Urinary bladder (tissue), 4 donors: ENCODE measurements around the gene ANKMY1. TPM values are rescaled to one million over a fixed set of nuclear protein-coding genes. Genes with fewer than 3 reads are reported as not detected.

Experiments used
- DNase-seq: peaks from one replicate; pipeline ENCODE4 v3.0.0-alpha.2; 2015; ENCODE audit errors: extremely low spot score
- H3K27ac ChIP-seq: one replicate; pipeline ENCODE4 v1.5.1; 2013; ENCODE audit warnings: low read depth, mild to moderate bottlenecking, moderate library complexity
- H3K36me3 ChIP-seq: one replicate; pipeline ENCODE4 v1.6.1; 2013; ENCODE audit warnings: mild to moderate bottlenecking, moderate library complexity; ENCODE audit not compliant: insufficient read depth
- H3K4me1 ChIP-seq: one replicate; pipeline ENCODE4 v1.6.1; 2013; ENCODE audit warnings: mild to moderate bottlenecking, moderate library complexity; ENCODE audit not compliant: insufficient read depth
- H3K4me3 ChIP-seq: one replicate; pipeline ENCODE4 v1.5.1; 2013; ENCODE audit warnings: low read depth, low read length
- WGBS: extraction: QIAGEN DNeasy Blood & Tissue Kit; methylation state at CpG from one replicate; pipeline ENCODE4 v1.1.7; 2013; 5-methylcytosine and 5-hydroxymethylcytosine counted together
- polyA plus RNA-seq: library from polyadenylated mRNA; stranded (reverse); fragments of 200-250 nt; gene quantifications from one replicate; pipeline ENCODE4 v1.2.3, GENCODE V29; 2013
- total RNA-seq: library from RNA; depleted of rRNA; stranded (reverse); fragments of >200 nt; gene quantifications from one replicate; pipeline ENCODE4 v1.2.3, GENCODE V29; 2014
- donor health status: healthy with polysubstance abuse.
- donor health status: healthy.

ANKMY1 gene
- total and polyA plus RNA-seq, 2 donors: 9.6 to 11.1 TPM

DNA sequence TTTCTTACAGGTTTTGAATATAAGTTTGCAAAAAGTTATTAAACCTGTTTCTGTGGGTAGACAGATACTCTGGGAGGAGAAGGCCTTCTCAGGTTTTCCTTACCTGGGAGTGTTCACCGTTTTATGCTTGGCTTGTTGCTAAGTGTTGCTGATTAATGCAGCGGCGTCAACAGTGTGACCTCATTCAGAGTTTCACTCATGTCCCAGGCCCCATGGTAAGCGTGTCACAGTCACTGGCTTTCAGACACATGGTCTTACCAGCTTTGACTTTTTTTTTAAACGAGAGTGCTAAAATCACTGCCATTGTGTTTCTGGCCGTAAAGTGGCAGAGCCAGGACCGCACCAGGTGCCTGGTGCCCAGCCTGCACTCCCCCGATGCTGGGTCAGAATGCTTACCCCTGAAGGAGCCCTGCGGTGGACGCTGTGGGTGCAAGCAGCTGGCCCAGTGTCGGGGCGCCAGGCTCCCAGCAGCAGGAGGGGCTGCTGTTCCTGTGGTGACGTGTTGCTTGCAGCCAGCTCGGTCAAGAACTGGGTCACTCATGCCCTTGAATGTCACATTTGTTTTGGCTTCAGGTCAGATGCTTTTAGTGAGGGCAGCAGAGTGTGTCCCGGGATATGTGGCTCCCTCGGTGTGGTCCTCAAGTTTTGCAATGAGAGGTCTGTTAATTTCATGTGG, 32.2 kb upstream of the ANKMY1 start:
- H3K4me3 ChIP-seq: no peak overlapping the region
- DNase-seq: no peak
- peaks cover 2% of the 10 kb centered on the region for H3K36me3 ChIP-seq
- no peak overlapping the region for H3K27ac ChIP-seq
- 93% methylated on average over 16 of the region's 16 CpGs for WGBS
- H3K4me1 ChIP-seq: no peaks in the 10 kb centered on the region

DNA sequence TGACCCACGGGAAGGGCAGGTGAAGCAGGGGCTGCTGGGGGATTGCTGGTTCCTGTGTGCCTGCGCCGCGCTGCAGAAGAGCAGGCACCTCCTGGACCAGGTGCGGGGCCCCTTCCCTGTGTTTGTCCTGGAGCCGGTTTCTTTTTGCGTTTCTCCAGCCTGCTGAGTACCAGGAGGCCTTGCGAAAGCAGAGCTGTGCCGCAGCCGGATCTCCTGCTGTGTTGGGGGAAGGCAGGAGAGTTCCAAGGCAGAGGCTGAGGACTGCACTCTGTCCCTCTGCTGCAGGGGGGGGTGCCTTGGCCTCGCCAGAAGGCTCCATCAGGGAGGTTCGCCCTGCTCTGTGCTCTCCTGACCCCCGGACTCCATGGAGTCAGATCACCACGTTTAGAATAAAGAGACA, 31.6 kb upstream of the ANKMY1 start:
- no peaks in the 10 kb centered on the region for H3K4me1 ChIP-seq
- WGBS: 89% methylated on average over 14 of the region's 14 CpGs
- peaks cover 2% of the 10 kb centered on the region for H3K36me3 ChIP-seq
- H3K4me3 ChIP-seq: no peak overlapping the region
- DNase-seq: no peak
- no peak overlapping the region for H3K27ac ChIP-seq

DNA sequence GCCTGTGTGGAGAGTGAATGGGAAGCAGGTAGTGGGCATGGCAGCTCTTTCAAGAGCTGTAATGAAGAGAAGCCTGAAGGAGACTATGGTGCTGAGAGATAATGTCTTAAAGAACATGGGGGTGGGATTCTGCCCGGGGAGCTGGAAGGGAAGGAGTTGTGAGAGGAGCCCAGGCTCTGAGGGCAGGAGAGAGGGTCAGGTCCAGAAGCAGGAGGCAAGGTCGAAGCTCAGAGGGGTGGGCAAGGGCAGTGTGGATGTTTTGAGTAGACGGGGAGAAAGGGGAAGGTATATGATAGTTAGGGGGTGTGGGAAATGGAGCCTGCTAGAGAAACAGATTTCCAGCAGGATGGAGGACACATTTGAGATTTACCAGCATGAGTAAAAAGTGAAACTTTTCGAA, 30.9 kb upstream of the ANKMY1 start:
- no peak for DNase-seq

DNA sequence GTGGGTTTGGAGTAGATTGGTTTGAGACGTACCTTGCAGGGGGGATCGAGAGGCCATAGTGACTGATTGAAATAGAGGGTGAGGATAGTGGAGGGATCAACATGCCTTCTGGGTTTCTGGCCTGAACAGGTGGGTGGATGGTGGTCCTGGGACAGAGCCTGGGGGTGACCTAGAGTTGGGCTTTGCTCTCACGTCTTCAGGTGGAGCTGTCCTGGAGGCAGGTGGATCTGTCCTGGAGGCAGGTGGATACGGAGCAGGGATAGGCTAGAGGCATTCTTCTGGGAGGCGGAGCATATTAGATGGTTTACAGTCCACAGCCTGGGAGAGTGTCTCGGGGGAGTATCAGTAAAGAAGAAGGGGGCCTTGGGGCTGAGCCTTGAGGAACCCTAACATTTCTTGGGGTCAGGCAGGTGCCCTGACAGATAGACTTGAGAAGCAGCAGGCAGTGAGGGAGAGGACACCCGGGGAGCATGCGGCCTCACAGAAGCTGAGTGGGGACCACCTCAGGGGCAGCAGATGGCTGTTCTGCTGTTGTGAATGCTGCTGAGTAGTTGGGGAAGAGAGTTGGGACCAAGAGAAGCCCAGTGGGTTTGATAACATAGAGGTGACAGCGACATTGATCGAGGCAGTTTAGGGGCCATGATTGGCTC, 30.3 kb upstream of the ANKMY1 start:
- WGBS: 78% methylated on average over 10 of the region's 10 CpGs
- H3K36me3 ChIP-seq: peaks cover 2% of the 10 kb centered on the region
- H3K4me1 ChIP-seq: no peaks in the 10 kb centered on the region
- no peak for DNase-seq
- no peak overlapping the region for H3K27ac ChIP-seq
- no peak overlapping the region for H3K4me3 ChIP-seq

More for the DNA sequence above, 30.9 kb upstream of the ANKMY1 start:
- no peaks in the 10 kb centered on the region for H3K4me1 ChIP-seq
- no peak overlapping the region for H3K4me3 ChIP-seq
- H3K27ac ChIP-seq: no peak overlapping the region
- H3K36me3 ChIP-seq: peaks cover 2% of the 10 kb centered on the region
- 73% methylated on average over 4 of the region's 4 CpGs for WGBS

DNA sequence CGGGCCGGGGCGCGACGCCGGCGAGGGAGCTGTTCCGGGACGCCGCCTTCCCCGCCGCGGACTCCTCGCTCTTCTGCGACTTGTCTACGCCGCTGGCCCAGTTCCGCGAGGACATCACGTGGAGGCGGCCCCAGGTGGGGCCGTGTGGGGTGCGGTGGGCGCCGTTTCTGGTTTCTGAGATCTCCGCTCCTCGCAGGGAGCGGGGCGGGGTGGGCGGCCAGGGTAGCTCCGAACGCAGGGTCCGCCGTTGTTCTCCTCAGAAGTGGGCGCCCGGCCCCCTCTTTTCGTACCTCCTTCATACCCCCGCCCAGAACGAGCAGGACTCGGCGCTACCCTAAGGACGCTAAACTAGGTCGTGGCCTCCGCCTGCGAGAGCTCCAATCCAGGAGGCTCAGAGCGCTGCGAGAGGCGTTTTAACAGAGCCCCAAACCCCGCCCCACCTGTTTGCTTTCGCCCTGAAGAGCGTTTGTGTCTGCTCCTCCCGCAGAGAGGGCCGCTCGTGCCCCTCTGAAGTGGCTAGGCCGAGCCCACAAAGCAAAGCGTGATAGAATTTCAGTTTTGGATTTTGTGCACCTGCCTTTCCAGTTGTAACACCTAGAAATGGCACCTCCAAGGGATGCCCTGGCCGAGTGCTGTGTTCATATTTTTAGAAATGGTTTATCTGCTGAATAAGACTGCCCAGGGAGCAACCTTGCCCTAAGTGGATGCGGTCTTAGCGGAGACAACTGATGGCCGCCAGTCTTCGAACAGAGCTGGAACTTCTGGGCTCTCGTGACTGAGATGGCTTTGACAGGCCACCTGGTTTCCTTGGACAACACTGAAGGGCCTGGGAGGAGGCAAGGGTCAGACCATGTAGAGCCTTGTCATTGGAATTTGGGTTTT, 29.4 kb upstream of the ANKMY1 start:
- Histone ChIP-seq H3K36me3 (peaks cover 2% of the 10 kb centered on the region), H3K4me3 (peak overlapping the region; percentile 69), H3K27ac (no peak overlapping the region), H3K4me1 (no peaks in the 10 kb centered on the region)
- WGBS: 3% methylated on average over 62 of the region's 62 CpGs
- DNase-seq: no peak

DNA sequence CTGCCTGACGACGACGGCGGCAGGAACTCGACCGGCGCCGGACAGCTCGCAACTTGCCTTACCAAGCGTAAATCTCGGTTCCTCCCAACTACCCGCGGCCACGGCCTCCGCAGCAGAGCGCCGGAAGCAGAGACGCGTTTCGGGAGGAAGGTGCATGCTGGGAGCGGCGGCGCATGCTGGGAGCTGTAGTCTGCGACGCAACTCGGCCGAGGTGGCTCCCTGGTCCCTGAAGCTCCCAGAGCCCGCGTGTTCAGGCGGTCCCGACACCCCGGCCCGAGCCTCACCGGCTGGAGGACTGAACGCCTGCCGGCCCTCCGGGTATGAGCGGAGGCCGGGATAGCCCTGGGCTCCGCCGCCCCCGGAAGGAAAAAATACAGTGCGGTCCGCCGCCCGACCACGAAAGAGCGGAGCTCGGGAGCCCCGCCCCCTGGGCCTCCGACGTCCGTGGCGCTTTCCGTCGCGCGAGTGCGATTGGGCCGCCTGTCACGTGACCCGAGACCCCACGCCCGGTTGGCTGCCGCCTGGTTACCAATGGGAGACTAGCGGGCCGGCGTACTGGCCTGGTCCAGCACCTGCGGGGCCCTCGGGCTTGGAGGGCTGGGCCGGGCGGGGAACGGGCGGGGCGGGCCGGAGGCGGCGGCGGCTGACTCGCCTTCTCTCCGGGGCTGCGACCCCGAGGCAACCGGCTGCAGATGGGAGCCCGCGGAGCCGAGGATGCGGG, 28.6 kb upstream of the ANKMY1 start, which contains the start of gene CAPN10:
TSS of gene CAPN10 (plus strand) at position 537 of the 721 bp plus-strand sequence. CDS start at position 715, 178 bp downstream.
- peak within 1 kb of the TSS; percentile 69 for H3K4me3 ChIP-seq
- DNase-seq: peak; percentile 90
- WGBS: under 1% methylated on average over 88 of the region's 88 CpGs
- H3K4me1 ChIP-seq: no peaks in the 10 kb centered on the region
- peaks cover 2% of the 10 kb centered on the region for H3K36me3 ChIP-seq
- H3K27ac ChIP-seq: peak within 1 kb of the TSS; percentile 88

DNA sequence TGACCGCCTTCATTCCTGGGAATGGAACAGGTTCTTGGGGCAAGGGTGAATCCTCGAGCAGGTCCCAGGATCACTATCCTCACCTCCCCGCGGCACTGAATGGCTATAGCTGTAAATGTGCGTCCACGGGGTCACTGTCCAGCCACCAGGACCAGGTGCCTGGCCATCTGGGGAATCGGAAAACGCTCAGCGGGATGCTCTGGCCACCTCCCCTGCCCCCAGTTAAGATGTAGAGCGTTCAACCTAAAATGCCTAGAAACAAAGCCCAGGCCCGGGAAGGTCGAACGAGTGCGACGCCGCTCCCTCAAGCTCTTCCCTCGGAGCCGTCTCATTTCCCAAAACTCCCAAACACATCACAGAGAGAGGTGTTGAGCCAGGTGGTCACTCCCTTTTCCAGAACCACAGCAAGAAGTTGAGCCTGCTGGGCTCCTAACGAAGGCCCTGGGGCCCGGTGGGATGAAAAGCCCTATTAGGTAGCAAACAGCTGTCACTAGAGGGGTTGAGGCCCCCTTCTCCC, 28.0 kb upstream of the ANKMY1 start:
- DNase-seq: no peak
- H3K36me3 ChIP-seq: no peaks in the 10 kb centered on the region
- H3K4me3 ChIP-seq: peak overlapping the region; percentile 69
- 3% methylated on average over 20 of the region's 20 CpGs for WGBS
- peak overlapping the region; percentile 88 for H3K27ac ChIP-seq
- H3K4me1 ChIP-seq: no peaks in the 10 kb centered on the region

DNA sequence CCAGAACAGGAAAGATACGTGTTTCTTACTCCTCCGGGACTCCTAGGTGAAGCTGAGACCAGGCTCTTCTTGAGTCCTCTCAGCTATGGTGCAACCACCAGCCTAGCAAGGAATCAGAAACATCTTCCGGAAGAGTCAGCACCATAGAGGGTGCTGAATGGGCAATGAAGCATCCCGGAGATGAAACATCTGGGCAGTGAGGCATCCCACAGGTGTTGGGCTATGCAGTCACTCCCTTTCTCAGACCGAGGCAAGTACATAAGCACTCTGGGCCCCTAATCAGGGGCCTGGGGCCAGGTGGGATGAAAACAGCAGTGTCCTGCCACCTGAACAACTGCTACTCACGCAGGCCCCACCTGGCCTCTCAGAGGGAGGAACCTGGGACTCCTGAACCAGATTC, 27.3 kb upstream of the ANKMY1 start:
- no peak overlapping the region for H3K27ac ChIP-seq
- DNase-seq: no peak
- H3K36me3 ChIP-seq: no peaks in the 10 kb centered on the region
- H3K4me1 ChIP-seq: no peaks in the 10 kb centered on the region
- H3K4me3 ChIP-seq: peak overlapping the region; percentile 69
- WGBS: 85% methylated on average over 6 of the region's 6 CpGs

DNA sequence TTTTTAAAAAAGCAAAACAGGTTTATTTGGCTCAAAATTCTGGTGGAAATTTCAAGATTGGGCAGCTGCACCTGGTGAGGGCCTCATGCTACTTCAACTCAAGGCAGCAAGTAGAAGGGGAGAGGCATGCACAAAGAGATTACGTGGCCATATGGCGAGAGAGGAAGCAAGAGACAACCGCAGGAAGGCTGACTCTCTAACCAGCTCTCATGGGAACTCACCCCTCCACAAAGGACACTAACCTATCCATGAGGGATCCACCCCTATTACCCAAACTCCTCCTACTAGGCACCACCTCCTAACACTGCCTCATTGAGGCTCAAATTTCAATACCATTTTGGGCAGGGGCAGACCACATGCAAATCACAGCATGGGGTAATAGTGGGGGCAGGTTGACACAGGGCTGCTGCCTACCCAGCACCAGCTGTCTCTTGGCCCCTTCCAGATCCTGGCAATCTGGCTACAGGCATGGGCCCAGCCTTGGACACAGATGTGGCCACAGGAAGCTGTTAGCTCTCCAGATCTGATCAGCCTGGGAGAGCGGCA, 26.8 kb upstream of the ANKMY1 start:
- no peaks in the 10 kb centered on the region for H3K4me1 ChIP-seq
- H3K36me3 ChIP-seq: no peaks in the 10 kb centered on the region
- no peak overlapping the region for H3K27ac ChIP-seq
- 80% methylated on average over 4 of the region's 4 CpGs for WGBS
- H3K4me3 ChIP-seq: no peak overlapping the region
- DNase-seq: no peak

DNA sequence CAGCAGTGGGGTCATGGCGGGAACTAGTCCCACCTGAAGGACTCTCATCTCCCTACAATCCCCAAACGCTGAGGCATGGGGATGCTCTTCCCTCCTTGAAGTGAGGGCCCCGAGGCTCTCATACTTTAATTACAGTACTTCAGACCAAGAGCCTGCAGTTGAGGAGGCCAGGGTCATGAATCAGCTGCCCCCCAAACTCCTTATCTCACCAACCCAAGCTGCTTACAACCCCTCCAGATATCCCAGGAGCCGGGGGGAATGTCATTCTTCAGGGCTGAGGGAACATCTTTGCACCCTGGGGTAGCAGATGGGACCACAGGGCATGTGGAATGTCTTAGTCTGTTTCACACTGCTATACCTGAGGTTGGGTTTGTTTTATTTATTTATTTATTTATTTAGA, 26.0 kb upstream of the ANKMY1 start:
- Histone ChIP-seq H3K27ac (no peak overlapping the region), H3K4me3 (no peak overlapping the region), H3K36me3 (no peaks in the 10 kb centered on the region), H3K4me1 (no peaks in the 10 kb centered on the region)
- DNase-seq: no peak
- WGBS: 87% methylated on average over 4 of the region's 4 CpGs

DNA sequence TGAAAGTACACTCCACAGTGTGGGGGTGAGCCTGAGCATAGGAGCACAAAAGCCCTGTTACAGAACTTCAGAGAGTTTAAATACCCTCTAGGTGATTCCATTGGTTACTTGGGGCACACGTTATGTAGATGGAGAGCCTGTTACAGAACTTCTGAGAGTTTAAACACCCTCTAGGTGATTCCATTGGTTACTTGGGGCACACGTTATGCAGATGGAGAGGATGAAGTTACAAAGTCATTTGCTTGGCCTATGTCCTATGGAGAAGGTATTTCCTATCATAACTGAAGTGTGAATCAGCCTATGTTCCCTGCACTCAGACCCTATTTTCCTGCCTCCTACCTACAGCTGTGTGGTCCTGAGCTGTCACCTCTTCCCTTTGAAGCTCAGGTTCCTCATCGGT, 25.0 kb upstream of the ANKMY1 start:
- DNase-seq: no peak
- Histone ChIP-seq H3K36me3 (no peaks in the 10 kb centered on the region), H3K4me1 (no peaks in the 10 kb centered on the region), H3K27ac (no peak overlapping the region), H3K4me3 (no peak overlapping the region)
- 81% methylated on average over 3 of the region's 3 CpGs for WGBS

DNA sequence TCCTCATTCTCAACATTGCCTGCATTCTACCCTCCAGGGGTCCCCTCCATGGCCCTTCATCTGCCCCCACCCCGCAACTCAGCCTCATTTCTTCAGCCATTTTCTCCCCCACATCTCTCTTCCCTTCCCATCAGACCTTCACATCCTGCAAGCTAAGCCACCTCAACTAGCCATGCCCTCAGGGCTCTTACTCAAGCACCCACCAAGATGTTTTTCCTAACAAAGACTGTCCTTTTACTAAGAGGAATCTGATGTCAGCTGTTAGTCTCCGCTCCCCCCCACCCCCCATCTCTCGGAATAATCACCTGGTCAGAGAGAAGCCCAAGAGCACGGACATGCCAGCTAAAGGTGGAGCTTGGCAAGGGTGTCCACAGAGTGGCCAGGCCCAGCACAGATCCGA, 24.0 kb upstream of the ANKMY1 start:
- no peak for DNase-seq
- Histone ChIP-seq H3K4me3 (no peak overlapping the region), H3K27ac (no peak overlapping the region), H3K4me1 (no peaks in the 10 kb centered on the region), H3K36me3 (no peaks in the 10 kb centered on the region)
- 94% methylated on average over 5 of the region's 5 CpGs for WGBS
